Ramos (cell line): ENCODE results near the gene SLC39A6.
"Not testable (repeated sequence)": the region's sequence is repeated elsewhere in the genome, so short reads cannot be mapped to it uniquely, and the experiment has no call there.

ENCODE experiments used
- in situ Hi-C: fragments of 300-500 bp; cut with MboI; formaldehyde crosslinking; loops from one replicate; pipeline ENCODE4 v1.14.3; 2022; ENCODE audit warnings: low sequenced_read_pairs; ENCODE audit not compliant: unreplicated experiment

The SLC39A6 gene

GRCh38 chr18:36066686-36067054 lies 62.5 kb downstream of the SLC39A6 start:
- in situ Hi-C loops = no loop called here

GRCh38 chr18:36066001-36066400 lies 63.1 kb downstream of the SLC39A6 start:
- in situ Hi-C loops = no loop called here

- in situ Hi-C loops = not testable (repeated sequence)
Measured at GRCh38 chr18:36064809-36065079, 64.4 kb downstream of the SLC39A6 start.

- in situ Hi-C loops = no loop called here
Measured at GRCh38 chr18:36064027-36064808, 64.9 kb downstream of the SLC39A6 start.

GRCh38 chr18:36058674-36059073 lies 70.5 kb downstream of the SLC39A6 start:
- in situ Hi-C loops = no loop called here
